WTC11 (cell line): Measurements from ENCODE around the gene LAMA1. TPM values are rescaled to one million over a fixed set of nuclear protein-coding genes. Genes with fewer than 3 reads are reported as not detected.

Source experiments
- ATAC-seq: fragments of 200-7000 bp; cut with Tn5 transposase; 2 replicates; pipeline ENCODE4 v1.10.0; 2021; ENCODE audit warnings: mild to moderate bottlenecking, moderate library complexity
- CTCF ChIA-PET: fragments of 300-600 bp; sonication (Branson Sonifier 250); formaldehyde crosslinking; loops from one replicate; lab custom pipeline; 2021; ENCODE audit warnings: antibody characterized with exemption; lab: Charles Lee
- POLR2A ChIA-PET: fragments of 350-600 bp; sonication (Branson Sonifier 250); formaldehyde crosslinking; loops from one replicate; lab custom pipeline; 2021; ENCODE audit warnings: antibody characterized with exemption; lab: Charles Lee
- DNase-seq: peaks from one replicate; pipeline ENCODE4 v3.0.0; 2021; ENCODE audit warnings: low spot score
- H3K27ac Mint-ChIP-seq: 2 replicates; pipeline ENCODE4 v1.8.0; 2021; ENCODE audit warnings: mixed read lengths
- H3K27me3 Mint-ChIP-seq: 2 replicates; pipeline ENCODE4 v1.8.0; 2021; ENCODE audit warnings: low read depth, mild to moderate bottlenecking, moderate library complexity, mixed read lengths
- H3K36me3 Mint-ChIP-seq: 2 replicates; pipeline ENCODE4 v1.8.0; 2021; ENCODE audit warnings: mixed read lengths
- H3K4me1 Mint-ChIP-seq: 2 replicates; pipeline ENCODE4 v1.8.0; 2022; ENCODE audit warnings: mixed read lengths
- H3K4me3 Mint-ChIP-seq: 2 replicates; pipeline ENCODE4 v1.8.0; 2021; ENCODE audit warnings: mild to moderate bottlenecking, moderate library complexity, mixed read lengths
- H3K9me3 Mint-ChIP-seq: 2 replicates; pipeline ENCODE4 v1.8.0; 2021; ENCODE audit warnings: mixed read lengths
- CBFB ChIP-seq: sonication (generic); formaldehyde crosslinking; IDR thresholded peaks from 2 replicates; pipeline ENCODE4 v1.8.1; 2022; ENCODE audit warnings: mild to moderate bottlenecking, low read depth, missing genetic modification reagents
- EMX1 ChIP-seq: fragments of 250-450 bp; sonication (Bioruptor Pico); IDR thresholded peaks from 2 replicates; pipeline ENCODE4 v1.8.0; 2021; ENCODE audit warnings: mild to moderate bottlenecking
- ETV6 ChIP-seq: sonication (generic); formaldehyde crosslinking; IDR thresholded peaks from 2 replicates; pipeline ENCODE4 v1.8.1; 2022; ENCODE audit warnings: mild to moderate bottlenecking, missing genetic modification reagents
- GABPB1 ChIP-seq: sonication (generic); formaldehyde crosslinking; IDR thresholded peaks from 2 replicates; pipeline ENCODE4 v1.8.1; 2023; ENCODE audit warnings: mild to moderate bottlenecking, missing genetic modification reagents
- HMGA2 ChIP-seq: fragments of 250-450 bp; sonication (Bioruptor Pico); IDR thresholded peaks from 2 replicates; pipeline ENCODE4 v1.4.0; 2021; ENCODE audit warnings: mild to moderate bottlenecking, moderate library complexity
- KAT7 ChIP-seq: sonication (generic); formaldehyde crosslinking; IDR thresholded peaks from 2 replicates; pipeline ENCODE4 v1.8.1; 2023; ENCODE audit warnings: missing genetic modification reagents, mild to moderate bottlenecking, borderline replicate concordance
- MYBL2 ChIP-seq: sonication (generic); formaldehyde crosslinking; IDR thresholded peaks from 2 replicates; pipeline ENCODE4 v1.8.1; 2023; ENCODE audit warnings: mild to moderate bottlenecking, moderate library complexity, missing genetic modification reagents
- NFYB ChIP-seq: sonication (generic); formaldehyde crosslinking; conservative IDR thresholded peaks from 2 replicates; pipeline ENCODE4 v1.8.0; 2022; ENCODE audit warnings: low read depth, missing genetic modification reagents
- PRRX2 ChIP-seq: fragments of 250-450 bp; sonication (Bioruptor Pico); IDR thresholded peaks from 2 replicates; pipeline ENCODE4 v1.8.0; 2021; ENCODE audit warnings: mild to moderate bottlenecking
- SP1 ChIP-seq: sonication (generic); formaldehyde crosslinking; conservative IDR thresholded peaks from 2 replicates; pipeline ENCODE4 v1.8.1; 2022; ENCODE audit warnings: missing genetic modification reagents
- TEAD4 ChIP-seq: sonication (generic); formaldehyde crosslinking; IDR thresholded peaks from 2 replicates; pipeline ENCODE4 v1.8.0; 2022; ENCODE audit warnings: mild to moderate bottlenecking, missing genetic modification reagents
- ZBTB21 ChIP-seq: sonication (generic); formaldehyde crosslinking; IDR thresholded peaks from 2 replicates; pipeline ENCODE4 v1.8.1; 2023; ENCODE audit warnings: mild to moderate bottlenecking, missing genetic modification reagents, borderline replicate concordance
- ZNF121 ChIP-seq: sonication (generic); formaldehyde crosslinking; IDR thresholded peaks from 2 replicates; pipeline ENCODE4 v1.8.0; 2023; ENCODE audit warnings: missing genetic modification reagents
- ZNF232 ChIP-seq: sonication (generic); formaldehyde crosslinking; IDR thresholded peaks from 2 replicates; pipeline ENCODE4 v1.8.0; 2022; ENCODE audit warnings: mild to moderate bottlenecking, missing genetic modification reagents
- ZNF263 ChIP-seq: sonication (generic); formaldehyde crosslinking; IDR thresholded peaks from 2 replicates; pipeline ENCODE4 v1.8.1; 2022; ENCODE audit warnings: low read depth, mild to moderate bottlenecking, moderate library complexity, missing genetic modification reagents
- ZNF416 ChIP-seq: fragments of 250-450 bp; sonication (Bioruptor Pico); IDR thresholded peaks from 2 replicates; pipeline ENCODE4 v1.9.0; 2021; ENCODE audit warnings: mild to moderate bottlenecking, inconsistent platforms
- total RNA-seq: library from RNA; stranded (reverse); gene quantifications from 3 replicates; pipeline ENCODE4 v1.2.3, GENCODE V29; 2021
- TF ChIP-seq, protein P1 (sequence below): fragments of 250-450 bp; sonication (Bioruptor Pico); IDR thresholded peaks from 2 replicates; pipeline ENCODE4 v1.9.0; 2021; ENCODE audit warnings: mild to moderate bottlenecking, borderline replicate concordance
- TF ChIP-seq, protein P2 (sequence below): fragments of 250-450 bp; sonication (Bioruptor Pico); IDR thresholded peaks from 2 replicates; pipeline ENCODE4 v1.9.0; 2021; ENCODE audit warnings: mild to moderate bottlenecking
- TF ChIP-seq, protein P3 (sequence below): fragments of 250-450 bp; sonication (Bioruptor Pico); IDR thresholded peaks from 2 replicates; pipeline ENCODE4 v1.8.0; 2021; ENCODE audit warnings: mild to moderate bottlenecking
- TF ChIP-seq, protein P4 (sequence below): sonication (generic); formaldehyde crosslinking; IDR thresholded peaks from 2 replicates; pipeline ENCODE4 v1.8.1; 2023; ENCODE audit warnings: mild to moderate bottlenecking, missing genetic modification reagents
- TF ChIP-seq, protein P5 (sequence below): sonication (generic); formaldehyde crosslinking; IDR thresholded peaks from 2 replicates; pipeline ENCODE4 v1.8.1; 2023; ENCODE audit warnings: mild to moderate bottlenecking, moderate library complexity, missing genetic modification reagents

Gene LAMA1
- total RNA-seq, 1 experiment from 2014 or later: 50.7 TPM

DNA sequence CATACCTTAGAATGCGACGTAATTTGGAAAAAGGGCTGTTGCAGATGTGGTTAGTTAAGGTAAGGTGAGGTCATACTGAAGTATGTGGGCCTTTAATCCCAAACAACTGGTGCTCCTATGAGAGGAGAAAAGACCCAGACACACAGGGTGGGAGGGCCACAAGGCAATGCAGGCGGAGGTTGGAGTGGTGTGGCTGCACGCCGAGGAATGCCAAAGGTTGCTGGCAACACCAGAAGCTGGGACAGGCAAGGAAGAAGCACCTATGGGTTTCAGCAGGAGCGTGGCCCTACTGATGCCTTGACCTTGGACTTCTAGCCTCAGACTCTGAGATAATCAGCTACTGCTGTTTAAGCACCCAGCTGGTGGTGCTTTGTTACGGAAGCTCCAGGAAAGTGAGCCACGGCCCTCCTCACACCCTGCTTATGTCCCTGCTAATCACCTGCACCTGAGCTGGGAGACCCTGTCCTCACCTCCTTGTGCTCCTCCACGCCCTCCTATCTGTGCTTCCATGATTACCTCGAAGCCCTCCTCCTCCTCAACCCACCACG is 48.3 kb upstream of the LAMA1 start:
- ATAC-seq: no peak
- CTCF ChIA-PET: interaction anchor here (0.9 to 2.7 kb wide), 4 partner anchors 10 to 128 kb away, joined by 3 to 11 read pairs (median 6); no protein-coding TSS in a partner anchor
- Mint-ChIP-seq H3K9me3 (no peaks in the 10 kb centered on the region), H3K4me3 (no peak overlapping the region), H3K4me1 (peaks cover 10% of the 10 kb centered on the region), H3K36me3 (no peaks in the 10 kb centered on the region), H3K27me3 (no peaks in the 10 kb centered on the region), H3K27ac (no peak overlapping the region)
- DNase-seq: no peak
- TF ChIP-seq HMGA2 (no peak), EMX1 (CRISPR knock-in tag) (no peak)
- TF ChIP-seq, protein P1, sequence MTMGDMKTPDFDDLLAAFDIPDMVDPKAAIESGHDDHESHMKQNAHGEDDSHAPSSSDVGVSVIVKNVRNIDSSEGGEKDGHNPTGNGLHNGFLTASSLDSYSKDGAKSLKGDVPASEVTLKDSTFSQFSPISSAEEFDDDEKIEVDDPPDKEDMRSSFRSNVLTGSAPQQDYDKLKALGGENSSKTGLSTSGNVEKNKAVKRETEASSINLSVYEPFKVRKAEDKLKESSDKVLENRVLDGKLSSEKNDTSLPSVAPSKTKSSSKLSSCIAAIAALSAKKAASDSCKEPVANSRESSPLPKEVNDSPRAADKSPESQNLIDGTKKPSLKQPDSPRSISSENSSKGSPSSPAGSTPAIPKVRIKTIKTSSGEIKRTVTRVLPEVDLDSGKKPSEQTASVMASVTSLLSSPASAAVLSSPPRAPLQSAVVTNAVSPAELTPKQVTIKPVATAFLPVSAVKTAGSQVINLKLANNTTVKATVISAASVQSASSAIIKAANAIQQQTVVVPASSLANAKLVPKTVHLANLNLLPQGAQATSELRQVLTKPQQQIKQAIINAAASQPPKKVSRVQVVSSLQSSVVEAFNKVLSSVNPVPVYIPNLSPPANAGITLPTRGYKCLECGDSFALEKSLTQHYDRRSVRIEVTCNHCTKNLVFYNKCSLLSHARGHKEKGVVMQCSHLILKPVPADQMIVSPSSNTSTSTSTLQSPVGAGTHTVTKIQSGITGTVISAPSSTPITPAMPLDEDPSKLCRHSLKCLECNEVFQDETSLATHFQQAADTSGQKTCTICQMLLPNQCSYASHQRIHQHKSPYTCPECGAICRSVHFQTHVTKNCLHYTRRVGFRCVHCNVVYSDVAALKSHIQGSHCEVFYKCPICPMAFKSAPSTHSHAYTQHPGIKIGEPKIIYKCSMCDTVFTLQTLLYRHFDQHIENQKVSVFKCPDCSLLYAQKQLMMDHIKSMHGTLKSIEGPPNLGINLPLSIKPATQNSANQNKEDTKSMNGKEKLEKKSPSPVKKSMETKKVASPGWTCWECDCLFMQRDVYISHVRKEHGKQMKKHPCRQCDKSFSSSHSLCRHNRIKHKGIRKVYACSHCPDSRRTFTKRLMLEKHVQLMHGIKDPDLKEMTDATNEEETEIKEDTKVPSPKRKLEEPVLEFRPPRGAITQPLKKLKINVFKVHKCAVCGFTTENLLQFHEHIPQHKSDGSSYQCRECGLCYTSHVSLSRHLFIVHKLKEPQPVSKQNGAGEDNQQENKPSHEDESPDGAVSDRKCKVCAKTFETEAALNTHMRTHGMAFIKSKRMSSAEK (CRISPR knock-in tag): no peak
- POLR2A ChIA-PET: no interaction called here

DNA sequence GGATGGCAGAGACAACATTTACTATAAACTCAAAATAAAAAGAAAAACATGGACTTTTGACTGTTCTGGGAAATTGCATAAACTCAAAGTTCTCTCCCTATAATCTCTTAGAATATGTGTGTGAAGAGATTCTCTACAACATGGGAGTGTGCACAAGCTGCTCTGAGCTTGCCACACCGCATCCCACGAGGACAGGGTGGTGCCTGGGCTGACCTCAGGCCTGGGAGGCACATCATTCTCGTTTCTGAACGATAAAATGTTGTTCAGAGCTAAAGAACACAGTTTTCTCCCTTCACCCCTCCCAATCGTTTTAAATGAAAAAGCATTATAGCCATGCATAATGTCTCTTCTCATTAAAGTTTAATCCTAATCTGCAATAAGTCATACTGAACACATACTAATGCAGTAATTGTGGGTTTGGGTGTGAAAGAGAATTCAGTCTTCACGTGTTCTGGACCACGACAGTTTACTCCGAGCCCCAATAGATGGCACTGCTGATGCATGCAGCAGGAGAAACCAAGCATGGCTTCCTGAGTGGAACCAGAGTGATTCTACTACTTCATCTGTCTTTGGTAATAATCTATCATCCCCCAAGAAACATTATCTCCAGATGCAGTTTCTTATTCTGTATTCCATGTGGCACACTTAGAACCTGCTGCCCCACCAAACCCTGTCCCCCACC is 46.9 kb upstream of the LAMA1 start:
- Mint-ChIP-seq H3K36me3 (no peaks in the 10 kb centered on the region), H3K27ac (no peak overlapping the region), H3K4me1 (peaks cover 10% of the 10 kb centered on the region), H3K9me3 (no peaks in the 10 kb centered on the region), H3K4me3 (no peak overlapping the region), H3K27me3 (no peaks in the 10 kb centered on the region)
- ATAC-seq (peak; percentile 44; the same call in 1 of the 2 replicates), DNase-seq (no peak)
- POLR2A ChIA-PET: no interaction called here
- CTCF ChIA-PET: interaction anchor here (0.7 to 2.7 kb wide), 5 partner anchors 10 to 244 kb away, joined by 3 to 11 read pairs (median 5); no protein-coding TSS in a partner anchor
- TF ChIP-seq PRRX2 (CRISPR knock-in tag) (no peak), ZBTB21 (no peak), ZNF416 (CRISPR knock-in tag) (no peak), ZNF121 (CRISPR knock-in tag) (no peak), ETV6 (CRISPR knock-in tag) (no peak), KAT7 (CRISPR knock-in tag) (no peak), NFYB (CRISPR knock-in tag) (no peak), TEAD4 (no peak), ZNF263 (CRISPR knock-in tag) (no peak), GABPB1 (no peak), ZNF232 (CRISPR knock-in tag) (no peak), CBFB (CRISPR knock-in tag) (no peak), MYBL2 (CRISPR knock-in tag) (no peak), SP1 (CRISPR knock-in tag) (no peak)
- TF ChIP-seq, protein P2, sequence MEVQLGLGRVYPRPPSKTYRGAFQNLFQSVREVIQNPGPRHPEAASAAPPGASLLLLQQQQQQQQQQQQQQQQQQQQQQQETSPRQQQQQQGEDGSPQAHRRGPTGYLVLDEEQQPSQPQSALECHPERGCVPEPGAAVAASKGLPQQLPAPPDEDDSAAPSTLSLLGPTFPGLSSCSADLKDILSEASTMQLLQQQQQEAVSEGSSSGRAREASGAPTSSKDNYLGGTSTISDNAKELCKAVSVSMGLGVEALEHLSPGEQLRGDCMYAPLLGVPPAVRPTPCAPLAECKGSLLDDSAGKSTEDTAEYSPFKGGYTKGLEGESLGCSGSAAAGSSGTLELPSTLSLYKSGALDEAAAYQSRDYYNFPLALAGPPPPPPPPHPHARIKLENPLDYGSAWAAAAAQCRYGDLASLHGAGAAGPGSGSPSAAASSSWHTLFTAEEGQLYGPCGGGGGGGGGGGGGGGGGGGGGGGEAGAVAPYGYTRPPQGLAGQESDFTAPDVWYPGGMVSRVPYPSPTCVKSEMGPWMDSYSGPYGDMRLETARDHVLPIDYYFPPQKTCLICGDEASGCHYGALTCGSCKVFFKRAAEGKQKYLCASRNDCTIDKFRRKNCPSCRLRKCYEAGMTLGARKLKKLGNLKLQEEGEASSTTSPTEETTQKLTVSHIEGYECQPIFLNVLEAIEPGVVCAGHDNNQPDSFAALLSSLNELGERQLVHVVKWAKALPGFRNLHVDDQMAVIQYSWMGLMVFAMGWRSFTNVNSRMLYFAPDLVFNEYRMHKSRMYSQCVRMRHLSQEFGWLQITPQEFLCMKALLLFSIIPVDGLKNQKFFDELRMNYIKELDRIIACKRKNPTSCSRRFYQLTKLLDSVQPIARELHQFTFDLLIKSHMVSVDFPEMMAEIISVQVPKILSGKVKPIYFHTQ (CRISPR knock-in tag): no peak
- TF ChIP-seq, protein P3, sequence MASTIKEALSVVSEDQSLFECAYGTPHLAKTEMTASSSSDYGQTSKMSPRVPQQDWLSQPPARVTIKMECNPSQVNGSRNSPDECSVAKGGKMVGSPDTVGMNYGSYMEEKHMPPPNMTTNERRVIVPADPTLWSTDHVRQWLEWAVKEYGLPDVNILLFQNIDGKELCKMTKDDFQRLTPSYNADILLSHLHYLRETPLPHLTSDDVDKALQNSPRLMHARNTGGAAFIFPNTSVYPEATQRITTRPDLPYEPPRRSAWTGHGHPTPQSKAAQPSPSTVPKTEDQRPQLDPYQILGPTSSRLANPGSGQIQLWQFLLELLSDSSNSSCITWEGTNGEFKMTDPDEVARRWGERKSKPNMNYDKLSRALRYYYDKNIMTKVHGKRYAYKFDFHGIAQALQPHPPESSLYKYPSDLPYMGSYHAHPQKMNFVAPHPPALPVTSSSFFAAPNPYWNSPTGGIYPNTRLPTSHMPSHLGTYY: no peak
- TF ChIP-seq, protein P4, sequence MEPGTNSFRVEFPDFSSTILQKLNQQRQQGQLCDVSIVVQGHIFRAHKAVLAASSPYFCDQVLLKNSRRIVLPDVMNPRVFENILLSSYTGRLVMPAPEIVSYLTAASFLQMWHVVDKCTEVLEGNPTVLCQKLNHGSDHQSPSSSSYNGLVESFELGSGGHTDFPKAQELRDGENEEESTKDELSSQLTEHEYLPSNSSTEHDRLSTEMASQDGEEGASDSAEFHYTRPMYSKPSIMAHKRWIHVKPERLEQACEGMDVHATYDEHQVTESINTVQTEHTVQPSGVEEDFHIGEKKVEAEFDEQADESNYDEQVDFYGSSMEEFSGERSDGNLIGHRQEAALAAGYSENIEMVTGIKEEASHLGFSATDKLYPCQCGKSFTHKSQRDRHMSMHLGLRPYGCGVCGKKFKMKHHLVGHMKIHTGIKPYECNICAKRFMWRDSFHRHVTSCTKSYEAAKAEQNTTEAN: no peak
- TF ChIP-seq, protein P5, sequence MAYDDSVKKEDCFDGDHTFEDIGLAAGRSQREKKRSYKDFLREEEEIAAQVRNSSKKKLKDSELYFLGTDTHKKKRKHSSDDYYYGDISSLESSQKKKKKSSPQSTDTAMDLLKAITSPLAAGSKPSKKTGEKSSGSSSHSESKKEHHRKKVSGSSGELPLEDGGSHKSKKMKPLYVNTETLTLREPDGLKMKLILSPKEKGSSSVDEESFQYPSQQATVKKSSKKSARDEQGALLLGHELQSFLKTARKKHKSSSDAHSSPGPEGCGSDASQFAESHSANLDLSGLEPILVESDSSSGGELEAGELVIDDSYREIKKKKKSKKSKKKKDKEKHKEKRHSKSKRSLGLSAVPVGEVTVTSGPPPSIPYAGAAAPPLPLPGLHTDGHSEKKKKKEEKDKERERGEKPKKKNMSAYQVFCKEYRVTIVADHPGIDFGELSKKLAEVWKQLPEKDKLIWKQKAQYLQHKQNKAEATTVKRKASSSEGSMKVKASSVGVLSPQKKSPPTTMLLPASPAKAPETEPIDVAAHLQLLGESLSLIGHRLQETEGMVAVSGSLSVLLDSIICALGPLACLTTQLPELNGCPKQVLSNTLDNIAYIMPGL (CRISPR knock-in tag): no peak
